BJ (cell line): ENCODE data around the gene P2RX2. TPM values are rescaled to one million over a fixed set of nuclear protein-coding genes. Genes with fewer than 3 reads are reported as not detected.

Source experiments
- CTCF ChIA-PET: fragments of 350-600 bp; formaldehyde crosslinking; extraction: SDS; loops from one replicate; lab custom pipeline; 2021; ENCODE audit warnings: antibody characterized with exemption, inconsistent platforms; lab: Yijun Ruan, JAX
- POLR2A ChIA-PET: fragments of 300-600 bp; sonication (Branson Sonifier 250); formaldehyde crosslinking; extraction: SDS; loops from one replicate; lab custom pipeline; 2021; ENCODE audit warnings: antibody characterized with exemption; lab: Charles Lee
- DNase-seq: peaks from one replicate; pipeline ENCODE4 v3.0.0-alpha.2; 2011; ENCODE audit warnings: low read depth
- H3K27me3 ChIP-seq: 2 replicates; pipeline ENCODE4 v1.6.0; 2011; ENCODE audit warnings: low read length; ENCODE audit not compliant: control insufficient read depth, insufficient read depth
- H3K36me3 ChIP-seq: 2 replicates; pipeline ENCODE4 v1.5.1; 2011; ENCODE audit warnings: low read length; ENCODE audit not compliant: control insufficient read depth, insufficient read depth
- H3K4me3 ChIP-seq: 2 replicates; pipeline ENCODE4 v1.5.1; 2011; ENCODE audit warnings: low read depth, mild to moderate bottlenecking, control low read depth, low read length
- CTCF ChIP-seq: IDR thresholded peaks from 2 replicates; pipeline ENCODE4 v1.5.1; 2011; ENCODE audit warnings: low read depth, mild to moderate bottlenecking, control low read depth, inconsistent platforms, low read length, moderate library complexity; ENCODE audit not compliant: insufficient read depth
- polyA plus RNA-seq: library from polyadenylated mRNA; depleted of rRNA; stranded (reverse); fragments of >200 nt; gene quantifications from 2 replicates; pipeline ENCODE4 v1.2.3, GENCODE V29; 2011

Gene P2RX2
- polyA plus RNA-seq, 1 experiment = not detected

GRCh38 chr12:132580701-132581292, 37.8 kb upstream of the P2RX2 start:
- no peak for TF ChIP-seq CTCF
- ChIA-PET CTCF (interaction anchor here (1.0 to 1.4 kb wide), 3 partner anchors 18 to 34 kb away, joined by 3 to 4 read pairs (median 3); no protein-coding TSS in a partner anchor), POLR2A (no interaction called here)

GRCh38 chr12:132581348-132582057, 37.1 kb upstream of the P2RX2 start:
- TF ChIP-seq CTCF = no peak
- POLR2A ChIA-PET = no interaction called here
- H3K27me3 ChIP-seq = no peaks in the 10 kb centered on the region
- no peak overlapping the region for H3K4me3 ChIP-seq
- DNase-seq = no peak
- CTCF ChIA-PET = interaction anchor here (1.4 kb wide), 1 partner anchor 33 kb away, joined by 3 read pairs; no protein-coding TSS in a partner anchor
- H3K36me3 ChIP-seq = peaks cover 12% of the 10 kb centered on the region

More at GRCh38 chr12:132580701-132581292, 37.8 kb upstream of the P2RX2 start:
- Histone ChIP-seq H3K27me3 (no peaks in the 10 kb centered on the region), H3K4me3 (no peak overlapping the region), H3K36me3 (peaks cover 12% of the 10 kb centered on the region)
- DNase-seq = no peak

GRCh38 chr12:132582058-132582420, 36.5 kb upstream of the P2RX2 start:
- CTCF ChIA-PET = no interaction called here
- Histone ChIP-seq H3K36me3 (peaks cover 9% of the 10 kb centered on the region), H3K27me3 (no peaks in the 10 kb centered on the region), H3K4me3 (no peak overlapping the region)
- TF ChIP-seq CTCF = no peak
- no peak for DNase-seq
- POLR2A ChIA-PET = no interaction called here

GRCh38 chr12:132582582-132583410, 35.8 kb upstream of the P2RX2 start:
- no peak for DNase-seq
- CTCF ChIA-PET = no interaction called here
- H3K27me3 ChIP-seq = no peaks in the 10 kb centered on the region
- peaks cover 5% of the 10 kb centered on the region for H3K36me3 ChIP-seq
- no peak overlapping the region for H3K4me3 ChIP-seq
- no peak for TF ChIP-seq CTCF
- POLR2A ChIA-PET = no interaction called here

GRCh38 chr12:132583411-132583710, 35.2 kb upstream of the P2RX2 start:
- CTCF ChIA-PET = no interaction called here
- Histone ChIP-seq H3K4me3 (no peak overlapping the region), H3K27me3 (no peaks in the 10 kb centered on the region), H3K36me3 (peaks cover 1% of the 10 kb centered on the region)
- no peak for DNase-seq
- POLR2A ChIA-PET = no interaction called here
- no peak for TF ChIP-seq CTCF
